HepG2 (cell line): Measurements from ENCODE around the gene RTP5. TPM values are rescaled to one million over a fixed set of nuclear protein-coding genes. Genes with fewer than 3 reads are reported as not detected.

Source experiments
- ATAC-seq: fragments of 200-7000 bp; cut with Tn5 transposase; 3 replicates; pipeline ENCODE4 v1.9.1; 2020; ENCODE audit warnings: mild to moderate bottlenecking, moderate library complexity
- BruUV-seq: library from RNA; stranded (reverse); fragments of 400-500 nt; replicated peaks from 2 replicates; lab custom pipeline; 2021; lab: Mats Ljungman, UMichigan
- CTCF ChIA-PET: fragments of 300-600 bp; formaldehyde crosslinking; extraction: SDS; loops from one replicate; lab custom pipeline; 2021; ENCODE audit warnings: low total read pairs, inconsistent platforms, low intra/inter-chr PET ratio; lab: Yijun Ruan, JAX
- POLR2A ChIA-PET: fragments of 350-600 bp; sonication (Branson Sonifier 250); formaldehyde crosslinking; loops from one replicate; lab custom pipeline; 2020; ENCODE audit warnings: antibody characterized with exemption, inconsistent platforms; lab: Yijun Ruan, JAX
- DNase-seq: peaks from one replicate; pipeline ENCODE4 v3.0.0-alpha.2; 2015; ENCODE audit warnings: low spot score
- FAIRE-seq: peaks from 3 replicates; lab custom pipeline; 2011; peaks lifted over from hg19 to GRCh38; lab: Jason Lieb, UNC
- H2AFZ ChIP-seq: one replicate; pipeline ENCODE4 v1.6.1; 2011; ENCODE audit warnings: low read length, inconsistent platforms
- H3K27ac ChIP-seq: fragments of 300-600 bp; 3 replicates; pipeline ENCODE4 v1.8.0; 2011; ENCODE audit warnings: mixed run types, mild to moderate bottlenecking, mixed read lengths, low read length, inconsistent platforms; ENCODE audit not compliant: insufficient read depth; ENCODE audit errors: extremely low read length
- H3K27me3 ChIP-seq, 2 experiments: fragments of 200-600 bp in 1 of 2; 2 replicates in 1 of 2; 3 replicates in 1 of 2; pipeline versions ENCODE4 v1.6.0 to v1.8.0; 2011; ENCODE audit warnings: low read length in 2 of 2, mild to moderate bottlenecking in 2 of 2, moderate library complexity in 2 of 2, inconsistent platforms in 1 of 2; ENCODE audit not compliant: insufficient read depth in 2 of 2, control insufficient read depth in 1 of 2
- H3K36me3 ChIP-seq, 2 experiments: fragments of 200-600 bp in 1 of 2; replicated peaks in 1 of 2; 2 replicates in 1 of 2; 3 replicates in 1 of 2; pipeline versions ENCODE4 v1.5.1 to v1.8.0; 2011; ENCODE audit warnings: low read length in 2 of 2, inconsistent platforms in 1 of 2; ENCODE audit not compliant: insufficient read depth in 2 of 2, control insufficient read depth in 1 of 2
- H3K4me1 ChIP-seq: 2 replicates; pipeline ENCODE4 v1.5.1; 2012; ENCODE audit warnings: low read length, inconsistent platforms; ENCODE audit not compliant: insufficient read depth
- H3K4me2 ChIP-seq: 2 replicates; pipeline ENCODE4 v1.6.0; 2011; ENCODE audit warnings: low read depth, low read length, inconsistent platforms
- H3K4me3 ChIP-seq, 3 experiments: fragments of 200-600 bp in 1 of 3; sonication (generic), shearing (Covaris generic) in 1 of 3; replicated peaks in 1 of 3; 2 replicates each; pipeline ENCODE4 v1.5.1; 2011 to 2016; ENCODE audit warnings: low read length in 3 of 3, inconsistent platforms in 2 of 3, low read depth in 2 of 3, mild to moderate bottlenecking in 2 of 3, control low read depth in 1 of 3, mixed read lengths in 1 of 3; ENCODE audit not compliant: insufficient read depth in 1 of 3
- H3K79me2 ChIP-seq: one replicate; pipeline ENCODE4 v1.6.1; 2011; ENCODE audit warnings: low read length, inconsistent platforms; ENCODE audit not compliant: insufficient read depth
- H3K9ac ChIP-seq: 2 replicates; pipeline ENCODE4 v1.6.0; 2011; ENCODE audit warnings: mild to moderate bottlenecking, low read depth, low read length, inconsistent platforms; ENCODE audit not compliant: insufficient read depth
- H3K9me3 ChIP-seq: 2 replicates; pipeline ENCODE4 v1.5.1; 2012; ENCODE audit warnings: mild to moderate bottlenecking, low read length
- H4K20me1 ChIP-seq: 2 replicates; pipeline ENCODE4 v1.6.0; 2011; ENCODE audit warnings: inconsistent platforms, mild to moderate bottlenecking, low read length, moderate library complexity; ENCODE audit not compliant: insufficient read depth
- BRCA1 ChIP-seq: sonication (generic); formaldehyde crosslinking; IDR thresholded peaks from 2 replicates; pipeline ENCODE4 v1.4.0; 2020; ENCODE audit warnings: missing genetic modification reagents
- HNRNPLL ChIP-seq: fragments of 200-400 bp; formaldehyde crosslinking; IDR thresholded peaks from 2 replicates; pipeline ENCODE4 v1.6.1; 2017; ENCODE audit warnings: mild to moderate bottlenecking, low read depth, low read length; ENCODE audit not compliant: poor library complexity, severe bottlenecking
- MLXIP ChIP-seq: sonication (generic); formaldehyde crosslinking; IDR thresholded peaks from 2 replicates; pipeline ENCODE4 v1.9.0; 2021; ENCODE audit warnings: missing genetic modification reagents, borderline replicate concordance
- PCBP2 ChIP-seq: fragments of 200-400 bp; formaldehyde crosslinking; optimal IDR thresholded peaks from 2 replicates; pipeline ENCODE3; 2018; ENCODE audit warnings: low read length, low read depth; ENCODE audit not compliant: poor library complexity, severe bottlenecking
- ZBTB20 ChIP-seq: sonication (generic); formaldehyde crosslinking; IDR thresholded peaks from 2 replicates; pipeline ENCODE4 v1.8.1; 2023; ENCODE audit warnings: missing genetic modification reagents, low read depth, mild to moderate bottlenecking, borderline replicate concordance
- ZNF280D ChIP-seq: sonication (generic); formaldehyde crosslinking; IDR thresholded peaks from 2 replicates; pipeline ENCODE4 v1.5.1; 2020; ENCODE audit warnings: mild to moderate bottlenecking, missing genetic modification reagents
- WGBS: methylation state at CpG from one replicate; pipeline ENCODE4 v1.1.6; 2017; ENCODE audit warnings: low lambda C conversion rate; 5-methylcytosine and 5-hydroxymethylcytosine counted together
- in situ Hi-C: cut with HindIII; loops from 2 replicates; pipeline ENCODE4 v1.10.0; 2017; ENCODE audit warnings: low pct_unique_long_range_greater_than_20kb; ENCODE audit not compliant: extremely low pct_ligation_motif_present
- intact Hi-C: fragments of 100-400 bp; cut with micrococcal nuclease; formaldehyde crosslinking; loops from one replicate; pipeline ENCODE4 v1.10.0; 2022; ENCODE audit not compliant: unreplicated experiment
- polyA plus RNA-seq, 8 experiments: library from polyadenylated mRNA; depleted of rRNA in 3 of 8; stranded (reverse) in 7 of 8; unstranded in 1 of 8; fragments of >200 nt; fragmentation: Illumina TruSeq in 4 of 8; extraction: Trizol in 4 of 8; gene quantifications; 2 replicates each; pipeline versions ENCODE4 v1.2.1 to v1.2.3, GENCODE V29; 2011 to 2016; ENCODE audit warnings: low read depth in 4 of 8, missing spikeins in 1 of 8, mixed read lengths in 1 of 8; ENCODE audit not compliant: insufficient read depth in 1 of 8
- total RNA-seq, 5 experiments: library from RNA; depleted of rRNA; stranded (reverse); fragments of >200 nt; fragmentation: Illumina TruSeq; extraction: Trizol; gene quantifications; 2 replicates each; pipeline ENCODE4 v1.2.3, GENCODE V29; 2016; ENCODE audit warnings: low read depth in 1 of 5
- TF ChIP-seq, protein P1 (sequence below), 2 experiments: IDR thresholded peaks; 2 replicates each; pipeline ENCODE4 v1.6.1; 2011 to 2012; ENCODE audit warnings: low read length in 2 of 2, borderline replicate concordance in 1 of 2, low read depth in 1 of 2, mild to moderate bottlenecking in 1 of 2, moderate library complexity in 1 of 2

RTP5 gene
- total and polyA plus RNA-seq, 2 of the 13 experiments (the other 11 are each of a cell fraction or from before 2014, with no cell fraction given) = not detected

GRCh38 chr2:241908686-241909420 is 39.3 kb downstream of the RTP5 start (continued):
- TF ChIP-seq HNRNPLL (no peak), ZNF280D (CRISPR knock-in tag) (no peak), BRCA1 (CRISPR knock-in tag) (no peak)

GRCh38 chr2:241909769-241910168 is 40.2 kb downstream of the RTP5 start:
- FAIRE-seq (no peak), DNase-seq (no peak), ATAC-seq (no peak)
- Histone ChIP-seq H4K20me1 (no peaks in the 10 kb centered on the region), H3K36me3 (no peaks in the 10 kb centered on the region), H3K9me3 (no peaks in the 10 kb centered on the region), H3K27ac (no peak overlapping the region), H3K4me2 (no peak overlapping the region), H2AFZ (no peak overlapping the region)
- BruUV-seq = no TSS peak
- intact Hi-C loops = no loop called here
- POLR2A ChIA-PET = no interaction called here
- no peak for TF ChIP-seq PCBP2
- TF ChIP-seq, protein P1, sequence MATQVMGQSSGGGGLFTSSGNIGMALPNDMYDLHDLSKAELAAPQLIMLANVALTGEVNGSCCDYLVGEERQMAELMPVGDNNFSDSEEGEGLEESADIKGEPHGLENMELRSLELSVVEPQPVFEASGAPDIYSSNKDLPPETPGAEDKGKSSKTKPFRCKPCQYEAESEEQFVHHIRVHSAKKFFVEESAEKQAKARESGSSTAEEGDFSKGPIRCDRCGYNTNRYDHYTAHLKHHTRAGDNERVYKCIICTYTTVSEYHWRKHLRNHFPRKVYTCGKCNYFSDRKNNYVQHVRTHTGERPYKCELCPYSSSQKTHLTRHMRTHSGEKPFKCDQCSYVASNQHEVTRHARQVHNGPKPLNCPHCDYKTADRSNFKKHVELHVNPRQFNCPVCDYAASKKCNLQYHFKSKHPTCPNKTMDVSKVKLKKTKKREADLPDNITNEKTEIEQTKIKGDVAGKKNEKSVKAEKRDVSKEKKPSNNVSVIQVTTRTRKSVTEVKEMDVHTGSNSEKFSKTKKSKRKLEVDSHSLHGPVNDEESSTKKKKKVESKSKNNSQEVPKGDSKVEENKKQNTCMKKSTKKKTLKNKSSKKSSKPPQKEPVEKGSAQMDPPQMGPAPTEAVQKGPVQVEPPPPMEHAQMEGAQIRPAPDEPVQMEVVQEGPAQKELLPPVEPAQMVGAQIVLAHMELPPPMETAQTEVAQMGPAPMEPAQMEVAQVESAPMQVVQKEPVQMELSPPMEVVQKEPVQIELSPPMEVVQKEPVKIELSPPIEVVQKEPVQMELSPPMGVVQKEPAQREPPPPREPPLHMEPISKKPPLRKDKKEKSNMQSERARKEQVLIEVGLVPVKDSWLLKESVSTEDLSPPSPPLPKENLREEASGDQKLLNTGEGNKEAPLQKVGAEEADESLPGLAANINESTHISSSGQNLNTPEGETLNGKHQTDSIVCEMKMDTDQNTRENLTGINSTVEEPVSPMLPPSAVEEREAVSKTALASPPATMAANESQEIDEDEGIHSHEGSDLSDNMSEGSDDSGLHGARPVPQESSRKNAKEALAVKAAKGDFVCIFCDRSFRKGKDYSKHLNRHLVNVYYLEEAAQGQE (IDR thresholded peaks at IDR 0.05; ENCODE audit: borderline replicate concordance in 1 of 2, low read depth in 1 of 2, low read length in 2 of 2) = no peak
- no peak for TF ChIP-seq ZBTB20 (CRISPR knock-in tag)
- TF ChIP-seq MLXIP (CRISPR knock-in tag) = no peak
- TF ChIP-seq, all 625 proteins: peak for 0
- H3K4me1 ChIP-seq = peaks cover 34% of the 10 kb centered on the region
- WGBS = 25% methylated on average over 12 of the region's 12 CpGs
- H3K9ac ChIP-seq = no peak overlapping the region
- in situ Hi-C loops = no loop called here
- no peaks in the 10 kb centered on the region for H3K79me2 ChIP-seq
- H3K4me3 ChIP-seq = no peak overlapping the region
- CTCF ChIA-PET = no interaction called here
- H3K27me3 ChIP-seq = peaks cover 16 to 79% of the 10 kb centered on the region in 2 experiments
